Activated naive CD8-positive, alpha-beta T cell treated with anti-CD3 and anti-CD28 coated beads, Interleukin-2, amount 10 ng/mL, durations not matched to agents 7 days and 5 days (primary cell): ENCODE results near the gene ANKRD6. TPM values are rescaled to one million over a fixed set of nuclear protein-coding genes. Genes with fewer than 3 reads are reported as not detected.

Source experiments
- ATAC-seq: fragments of 150-1000 bp; cut with Tn5 transposase; one replicate; pipeline ENCODE4 v1.10.0; 2021; ENCODE audit warnings: low read depth, moderate library complexity
- POLR2A ChIA-PET: fragments of 350-600 bp; sonication (Branson Sonifier 250); formaldehyde crosslinking; loops from one replicate; lab custom pipeline; 2021; ENCODE audit warnings: antibody characterized with exemption; lab: Charles Lee
- DNase-seq: peaks from one replicate; pipeline ENCODE4 v3.0.0; 2021
- H3K27ac Mint-ChIP-seq: one replicate; pipeline ENCODE4 v1.8.0; 2022; ENCODE audit warnings: mild to moderate bottlenecking, mixed read lengths
- H3K27me3 Mint-ChIP-seq: one replicate; pipeline ENCODE4 v1.8.0; 2022; ENCODE audit warnings: mild to moderate bottlenecking, moderate library complexity, mixed read lengths
- H3K36me3 Mint-ChIP-seq: one replicate; pipeline ENCODE4 v1.8.0; 2021; ENCODE audit warnings: mild to moderate bottlenecking, mixed read lengths
- H3K4me1 Mint-ChIP-seq: one replicate; pipeline ENCODE4 v1.8.0; 2021; ENCODE audit warnings: mixed read lengths
- H3K4me3 Mint-ChIP-seq: one replicate; pipeline ENCODE4 v1.8.0; 2022; ENCODE audit warnings: mild to moderate bottlenecking, moderate library complexity, mixed read lengths
- H3K9me3 Mint-ChIP-seq: one replicate; pipeline ENCODE4 v1.8.0; 2021; ENCODE audit warnings: mixed read lengths
- total RNA-seq, 2 experiments: library from RNA; stranded (reverse); gene quantifications; one replicate each; pipeline ENCODE4 v1.2.3, GENCODE V29; 2021

ANKRD6 gene
- total RNA-seq, 2 experiments from 2014 or later, result 14.7 to 18.9 TPM

DNA sequence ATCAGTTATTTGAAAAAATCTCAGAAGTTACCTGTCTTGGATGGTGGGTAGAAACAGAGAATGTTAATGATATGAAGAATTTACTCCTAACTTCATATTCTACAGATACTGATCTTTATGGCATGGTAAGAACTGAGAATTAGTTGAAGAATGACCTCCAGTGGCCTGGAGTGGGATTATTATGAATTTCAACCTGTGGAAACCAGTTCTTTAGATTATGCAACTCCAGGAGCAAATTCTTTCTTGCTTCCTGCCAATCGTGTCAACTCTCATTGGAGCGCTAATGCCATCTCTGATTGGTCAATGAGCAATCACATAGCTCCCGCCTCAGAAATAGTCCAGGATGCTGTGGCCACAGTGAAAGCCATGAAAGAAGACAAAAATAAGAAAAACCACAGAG is 165.0 kb downstream of the ANKRD6 start:
- Mint-ChIP-seq H3K4me3 (peak overlapping the region; percentile 68), H3K27me3 (no peaks in the 10 kb centered on the region), H3K36me3 (peaks cover 25% of the 10 kb centered on the region), H3K27ac (peak overlapping the region; percentile 87), H3K4me1 (peaks cover 45% of the 10 kb centered on the region), H3K9me3 (peaks cover 2% of the 10 kb centered on the region)
- peak; percentile 32 for ATAC-seq
- POLR2A ChIA-PET, result interaction anchor here (1.5 kb wide), 1 partner anchor 40 kb away, joined by 8 read pairs; the partner anchor contains the start of gene LYRM2
- no peak for DNase-seq

DNA sequence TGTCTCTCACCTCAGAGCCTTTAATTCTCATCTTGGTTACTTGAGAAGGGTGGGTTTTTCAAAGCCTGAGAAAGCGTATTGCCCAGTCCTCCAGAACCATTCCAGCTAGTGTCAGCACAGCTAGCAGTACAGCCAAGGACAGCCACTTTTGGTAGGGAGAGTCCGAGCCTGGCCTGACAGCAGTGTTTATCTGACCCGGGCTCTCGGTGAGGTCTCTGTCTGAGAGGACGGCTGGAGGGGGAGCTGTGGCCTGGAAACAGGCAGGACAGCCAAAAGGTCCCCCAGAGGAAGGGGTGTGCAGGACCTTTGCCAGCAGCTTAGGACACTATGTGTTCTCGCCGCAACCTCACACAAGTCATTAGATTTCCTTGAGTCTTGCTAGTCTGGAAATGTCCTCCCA is 166.8 kb downstream of the ANKRD6 start:
- POLR2A ChIA-PET, result no interaction called here
- peaks cover 43% of the 10 kb centered on the region for H3K4me1 Mint-ChIP-seq
- no peak for DNase-seq
- H3K27me3 Mint-ChIP-seq, result no peaks in the 10 kb centered on the region
- H3K27ac Mint-ChIP-seq, result no peak overlapping the region
- peaks cover 2% of the 10 kb centered on the region for H3K9me3 Mint-ChIP-seq
- peaks cover 24% of the 10 kb centered on the region for H3K36me3 Mint-ChIP-seq
- H3K4me3 Mint-ChIP-seq, result no peak overlapping the region
- ATAC-seq, result no peak

DNA sequence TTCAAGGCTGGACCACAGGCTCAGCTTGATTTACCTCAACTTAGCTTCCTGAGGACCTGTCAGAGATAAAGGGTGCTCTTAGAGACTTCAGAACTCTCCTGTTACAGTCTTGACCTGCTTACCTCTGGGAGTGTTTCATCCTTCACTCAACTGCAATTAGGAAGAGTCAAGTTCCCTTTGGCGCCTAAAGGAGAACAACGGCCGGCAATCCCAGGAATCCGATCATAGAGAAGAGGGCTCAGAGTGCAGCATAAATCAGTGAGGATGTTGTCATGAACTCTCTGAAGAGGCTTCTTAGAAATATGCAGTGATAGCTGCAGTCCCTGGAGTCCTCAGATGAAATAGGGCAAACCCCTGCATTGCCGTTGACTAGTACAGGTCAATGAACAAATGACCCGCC is 169.2 kb downstream of the ANKRD6 start:
- Mint-ChIP-seq H3K4me1 (peaks cover 26% of the 10 kb centered on the region), H3K27ac (no peak overlapping the region), H3K4me3 (no peak overlapping the region), H3K36me3 (peaks cover 7% of the 10 kb centered on the region), H3K9me3 (peaks cover 2% of the 10 kb centered on the region), H3K27me3 (no peaks in the 10 kb centered on the region)
- ATAC-seq (no peak), DNase-seq (no peak)
- POLR2A ChIA-PET, result no interaction called here

DNA sequence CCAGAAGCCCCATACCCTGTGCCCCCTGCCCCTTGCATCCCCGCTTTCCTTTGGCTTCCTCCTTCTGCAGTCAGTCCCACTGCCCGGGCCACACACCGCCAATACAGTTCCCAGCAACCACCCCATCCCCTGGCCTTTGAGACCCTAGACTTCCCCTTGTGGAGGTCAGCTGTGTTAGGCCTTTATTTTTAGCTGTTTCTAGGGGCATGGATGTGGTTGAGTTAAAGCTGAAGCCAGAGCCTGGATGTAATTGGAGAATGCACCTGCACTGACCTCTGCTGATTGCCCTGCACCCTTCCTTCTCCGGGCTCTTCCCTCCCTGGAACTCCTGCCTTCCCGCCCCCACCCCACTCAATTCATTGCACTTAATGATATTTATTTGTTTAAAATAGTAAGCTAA is 171.7 kb downstream of the ANKRD6 start:
- Mint-ChIP-seq H3K9me3 (no peaks in the 10 kb centered on the region), H3K36me3 (no peaks in the 10 kb centered on the region), H3K27ac (no peak overlapping the region), H3K4me3 (no peak overlapping the region), H3K27me3 (no peaks in the 10 kb centered on the region), H3K4me1 (peaks cover 6% of the 10 kb centered on the region)
- ATAC-seq (no peak), DNase-seq (no peak)
- POLR2A ChIA-PET, result interaction anchor here (0.6 kb wide), 1 partner anchor 165 kb away, joined by 3 read pairs; no protein-coding TSS in a partner anchor

DNA sequence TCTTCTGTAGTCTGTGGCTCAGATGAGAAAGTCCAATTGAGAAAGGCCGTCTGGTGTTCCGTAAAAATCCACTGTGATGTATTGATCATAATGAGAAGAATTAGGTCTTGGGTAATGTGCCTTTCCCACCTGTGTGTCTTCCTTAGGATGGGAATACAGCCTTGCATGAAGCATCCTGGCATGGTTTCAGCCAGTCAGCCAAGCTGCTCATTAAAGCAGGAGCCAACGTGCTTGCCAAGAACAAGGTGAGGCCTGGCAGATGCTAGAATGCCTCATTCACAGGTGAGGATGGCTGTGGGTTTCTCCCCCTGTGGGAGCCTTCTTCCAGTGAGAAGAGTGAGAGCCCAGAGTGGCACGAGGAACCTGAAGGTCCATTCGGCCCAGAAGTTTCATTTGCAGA is 172.9 kb downstream of the ANKRD6 start:
- Mint-ChIP-seq H3K36me3 (peaks cover 2% of the 10 kb centered on the region), H3K9me3 (no peaks in the 10 kb centered on the region), H3K27me3 (no peaks in the 10 kb centered on the region), H3K4me1 (peaks cover 11% of the 10 kb centered on the region), H3K27ac (no peak overlapping the region), H3K4me3 (no peak overlapping the region)
- ATAC-seq, result no peak
- DNase-seq, result no peak
- POLR2A ChIA-PET, result no interaction called here

DNA sequence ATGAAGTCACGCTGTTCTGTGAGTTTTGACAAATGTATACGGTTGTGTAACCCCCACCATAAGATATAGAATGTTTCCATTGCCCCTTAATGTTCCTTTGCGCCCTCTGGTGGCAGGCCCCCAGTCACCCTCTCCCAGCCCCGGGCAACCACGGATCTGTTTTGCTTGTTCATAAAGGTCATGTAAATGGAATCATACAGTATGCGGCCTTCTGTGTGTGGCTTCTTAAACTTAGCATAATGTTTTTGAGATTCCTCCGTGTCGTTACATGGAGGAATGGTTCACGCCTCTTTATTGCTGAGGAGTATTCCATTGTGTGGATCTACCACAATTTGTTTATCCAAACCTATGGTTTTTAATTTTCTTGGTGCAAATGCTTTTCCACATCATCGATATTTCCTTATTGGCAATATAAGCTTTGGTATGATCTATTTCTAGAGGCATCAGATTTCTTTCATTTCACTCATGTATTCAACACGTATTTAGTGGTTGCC is 177.2 kb downstream of the ANKRD6 start:
- Mint-ChIP-seq H3K4me1 (peaks cover 19% of the 10 kb centered on the region), H3K36me3 (peaks cover 2% of the 10 kb centered on the region), H3K9me3 (no peaks in the 10 kb centered on the region), H3K27me3 (no peaks in the 10 kb centered on the region), H3K27ac (no peak overlapping the region), H3K4me3 (no peak overlapping the region)
- peak; percentile 78 for DNase-seq
- ATAC-seq, result peak; percentile 85
- POLR2A ChIA-PET, result no interaction called here

DNA sequence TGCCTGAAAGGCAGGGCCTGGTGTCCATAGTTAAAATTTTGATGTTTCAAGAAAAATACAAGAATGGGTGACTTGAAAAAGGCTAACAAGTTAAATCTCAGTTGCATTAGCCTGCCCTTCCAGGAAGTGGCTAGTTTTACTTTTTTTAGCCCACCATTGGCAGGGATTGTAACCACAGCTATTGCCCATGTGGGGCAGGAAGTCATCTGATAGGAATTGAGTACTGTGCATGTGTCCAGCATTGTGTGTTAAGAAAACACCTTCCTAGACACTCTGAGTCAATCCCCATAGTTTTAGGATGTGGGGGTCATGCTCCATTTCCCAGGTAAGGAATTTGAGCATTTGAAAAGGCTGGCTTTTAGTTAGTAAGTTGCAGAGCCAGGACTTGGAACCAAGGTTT is 178.7 kb downstream of the ANKRD6 start:
- Mint-ChIP-seq H3K4me1 (peaks cover 19% of the 10 kb centered on the region), H3K36me3 (peaks cover 2% of the 10 kb centered on the region), H3K9me3 (no peaks in the 10 kb centered on the region), H3K4me3 (peak overlapping the region; percentile 10), H3K27ac (peak overlapping the region; percentile 24), H3K27me3 (no peaks in the 10 kb centered on the region)
- ATAC-seq, result peak; percentile 43
- POLR2A ChIA-PET, result no interaction called here
- no peak for DNase-seq

DNA sequence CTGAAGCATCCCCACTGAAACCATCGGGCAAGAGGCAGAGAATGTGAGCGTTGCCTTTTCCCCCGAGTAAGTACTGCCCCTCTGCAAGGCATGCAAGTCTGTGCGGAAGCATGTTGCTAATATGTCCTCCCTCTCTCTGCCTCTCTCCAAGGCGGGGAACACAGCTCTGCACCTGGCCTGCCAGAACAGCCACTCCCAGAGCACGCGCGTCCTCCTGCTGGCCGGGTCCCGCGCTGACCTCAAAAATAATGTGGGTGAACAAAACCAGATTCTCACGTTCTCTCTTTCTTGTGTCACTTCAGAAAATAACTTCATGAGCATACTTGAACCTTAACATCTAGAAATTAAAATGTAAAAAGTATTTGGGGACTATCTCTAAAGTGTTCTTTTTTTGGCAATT is 179.2 kb downstream of the ANKRD6 start:
- Mint-ChIP-seq H3K36me3 (peaks cover 2% of the 10 kb centered on the region), H3K27ac (no peak overlapping the region), H3K27me3 (no peaks in the 10 kb centered on the region), H3K4me1 (peaks cover 21% of the 10 kb centered on the region), H3K4me3 (no peak overlapping the region), H3K9me3 (no peaks in the 10 kb centered on the region)
- ATAC-seq (no peak), DNase-seq (no peak)
- POLR2A ChIA-PET, result no interaction called here

DNA sequence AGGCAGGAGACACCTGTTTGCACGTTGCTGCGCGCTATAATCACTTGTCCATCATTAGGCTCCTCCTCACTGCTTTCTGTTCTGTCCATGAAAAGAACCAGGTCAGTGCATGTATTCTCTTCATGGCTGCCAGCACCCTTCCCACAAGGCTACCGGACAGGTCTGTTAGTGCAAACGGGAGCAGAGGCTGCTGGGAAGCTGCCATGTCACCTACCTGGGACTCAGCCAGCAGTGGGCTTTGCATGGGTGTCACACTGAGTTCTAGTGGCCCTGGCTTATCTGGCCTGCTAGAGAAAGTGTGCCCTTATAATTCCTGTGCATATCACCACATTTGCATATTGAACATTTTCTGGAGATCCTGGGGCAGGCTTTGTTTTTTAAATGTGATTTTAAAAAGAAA is 180.8 kb downstream of the ANKRD6 start:
- Mint-ChIP-seq H3K36me3 (peaks cover 2% of the 10 kb centered on the region), H3K27ac (peak overlapping the region; percentile 16), H3K4me1 (peaks cover 21% of the 10 kb centered on the region), H3K9me3 (no peaks in the 10 kb centered on the region), H3K4me3 (no peak overlapping the region), H3K27me3 (no peaks in the 10 kb centered on the region)
- ATAC-seq (no peak), DNase-seq (no peak)
- POLR2A ChIA-PET, result no interaction called here

DNA sequence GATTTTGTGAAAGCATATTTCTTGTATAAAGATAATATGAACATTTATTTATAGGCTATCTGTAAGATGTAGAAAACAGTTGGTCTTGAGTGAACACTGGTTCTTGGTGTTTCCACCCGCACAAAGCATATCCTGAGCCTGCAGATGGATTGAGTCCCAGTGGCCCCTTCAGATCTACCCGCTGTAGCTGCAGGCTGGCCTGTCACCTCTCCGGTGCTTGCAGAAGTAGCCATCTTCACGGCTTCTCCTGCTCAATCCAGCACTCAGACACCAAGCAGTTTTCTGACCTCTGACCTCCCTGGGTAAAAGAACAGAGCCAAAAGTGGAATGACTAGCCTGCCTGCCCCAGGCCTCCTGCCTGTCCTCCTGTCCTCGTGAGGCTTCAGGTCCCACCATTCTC is 182.9 kb downstream of the ANKRD6 start:
- Mint-ChIP-seq H3K27ac (no peak overlapping the region), H3K4me1 (peaks cover 13% of the 10 kb centered on the region), H3K27me3 (no peaks in the 10 kb centered on the region), H3K9me3 (no peaks in the 10 kb centered on the region), H3K4me3 (no peak overlapping the region), H3K36me3 (no peaks in the 10 kb centered on the region)
- POLR2A ChIA-PET, result interaction anchor here (1.3 kb wide), 1 partner anchor 22 kb away, joined by 3 read pairs; the partner anchor contains the start of gene LYRM2
- ATAC-seq, result no peak
- DNase-seq, result no peak

DNA sequence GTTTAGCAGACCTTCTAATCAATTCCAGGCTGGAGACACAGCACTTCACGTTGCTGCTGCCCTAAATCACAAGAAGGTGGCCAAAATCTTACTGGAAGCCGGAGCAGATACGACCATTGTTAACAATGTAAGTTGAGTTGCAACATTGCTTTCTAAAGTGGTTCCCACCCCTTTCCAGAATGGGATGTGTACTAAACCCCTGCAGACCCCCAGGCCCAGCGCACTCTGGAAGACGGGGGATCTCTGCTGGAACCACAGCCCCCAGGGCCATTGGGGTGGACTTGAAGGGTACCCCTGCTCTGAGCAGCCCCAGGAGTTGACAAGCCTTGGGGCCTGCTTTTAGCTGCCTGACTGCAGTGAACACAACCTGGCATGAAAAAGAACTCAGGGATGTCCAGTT is 183.6 kb downstream of the ANKRD6 start:
- ATAC-seq, result no peak
- peaks cover 9% of the 10 kb centered on the region for H3K4me1 Mint-ChIP-seq
- H3K36me3 Mint-ChIP-seq, result no peaks in the 10 kb centered on the region
- POLR2A ChIA-PET, result interaction anchor here (1.3 kb wide), 1 partner anchor 22 kb away, joined by 3 read pairs; the partner anchor contains the start of gene LYRM2
- no peaks in the 10 kb centered on the region for H3K27me3 Mint-ChIP-seq
- DNase-seq, result no peak
- H3K9me3 Mint-ChIP-seq, result no peaks in the 10 kb centered on the region
- H3K27ac Mint-ChIP-seq, result no peak overlapping the region
- H3K4me3 Mint-ChIP-seq, result no peak overlapping the region

DNA sequence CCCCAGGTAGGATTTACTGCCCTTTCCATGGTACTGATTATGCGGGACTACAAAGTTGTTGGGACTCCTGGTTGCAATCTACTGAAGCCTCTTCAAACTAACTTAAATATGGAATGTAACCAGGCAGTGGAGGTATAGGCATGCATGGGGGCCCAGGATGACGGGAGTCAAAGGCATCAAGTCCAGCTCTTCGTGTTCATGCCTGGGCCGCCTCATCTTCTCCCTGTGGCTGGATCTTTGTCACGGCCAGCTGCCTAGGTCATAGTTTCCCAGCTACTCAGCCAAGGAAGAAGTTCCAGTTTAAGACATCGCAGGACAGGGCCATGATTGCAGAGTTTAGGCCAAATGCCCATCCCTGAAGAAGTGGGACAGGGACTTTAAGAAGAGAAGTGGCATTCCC is 185.1 kb downstream of the ANKRD6 start:
- POLR2A ChIA-PET, result no interaction called here
- Mint-ChIP-seq H3K27ac (no peak overlapping the region), H3K27me3 (no peaks in the 10 kb centered on the region)

DNA sequence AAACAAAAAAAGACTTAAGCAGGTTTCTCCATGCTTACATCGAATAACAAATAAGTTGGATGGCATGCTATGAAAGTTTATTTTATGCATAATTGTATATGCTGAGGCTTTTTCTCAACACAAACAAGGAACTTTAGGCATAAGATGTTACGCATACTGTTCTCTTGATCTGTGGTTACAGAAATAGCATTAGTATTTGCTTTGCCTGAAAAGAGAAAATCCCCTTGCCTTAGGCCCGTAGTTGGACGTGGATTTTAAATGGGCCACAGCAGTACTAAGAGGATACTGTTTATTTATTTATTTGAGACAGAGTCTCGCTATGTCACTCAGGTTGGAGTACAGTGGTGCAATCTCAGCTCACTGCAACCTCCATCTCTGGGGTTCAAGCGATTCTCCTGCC is 186.6 kb downstream of the ANKRD6 start:
- H3K4me3 Mint-ChIP-seq, result no peak overlapping the region
- no peak for ATAC-seq
- no peak overlapping the region for H3K27ac Mint-ChIP-seq
- no peaks in the 10 kb centered on the region for H3K27me3 Mint-ChIP-seq
- peaks cover 2% of the 10 kb centered on the region for H3K4me1 Mint-ChIP-seq
- POLR2A ChIA-PET, result no interaction called here
- no peak for DNase-seq
- H3K36me3 Mint-ChIP-seq, result no peaks in the 10 kb centered on the region
- H3K9me3 Mint-ChIP-seq, result no peaks in the 10 kb centered on the region

More for the DNA sequence above, 185.1 kb downstream of the ANKRD6 start:
- DNase-seq, result no peak
- Mint-ChIP-seq H3K4me3 (no peak overlapping the region), H3K9me3 (no peaks in the 10 kb centered on the region), H3K36me3 (no peaks in the 10 kb centered on the region), H3K4me1 (peaks cover 2% of the 10 kb centered on the region)
- ATAC-seq, result no peak

DNA sequence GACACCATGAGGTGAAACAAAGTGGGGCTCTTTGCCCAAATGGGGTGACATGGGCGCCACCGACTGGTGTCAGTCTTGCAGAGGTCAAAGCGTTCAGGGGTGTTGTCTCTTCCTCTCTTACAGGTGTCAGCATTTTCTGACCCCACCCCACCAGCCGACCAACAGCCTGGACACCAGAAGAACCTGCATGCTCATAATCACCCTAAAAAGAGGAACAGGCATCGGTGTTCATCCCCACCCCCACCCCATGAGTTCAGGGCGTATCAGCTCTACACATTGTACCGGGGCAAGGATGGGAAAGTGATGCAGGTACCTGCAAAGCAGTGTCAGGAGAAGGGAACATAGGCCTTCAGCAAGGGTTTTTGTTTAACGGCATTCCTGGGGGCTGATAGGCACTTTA is 190.8 kb downstream of the ANKRD6 start:
- Mint-ChIP-seq H3K4me1 (no peaks in the 10 kb centered on the region), H3K36me3 (peaks cover 14% of the 10 kb centered on the region), H3K27ac (no peak overlapping the region), H3K4me3 (no peak overlapping the region), H3K27me3 (no peaks in the 10 kb centered on the region), H3K9me3 (no peaks in the 10 kb centered on the region)
- POLR2A ChIA-PET, result interaction anchor here (0.6 kb wide), 1 partner anchor 243 kb away, joined by 3 read pairs; no protein-coding TSS in a partner anchor
- no peak for DNase-seq
- ATAC-seq, result no peak
